ENCODE data around the gene ANAPC13.

ANAPC13 gene

GRCh38 chr3:134485718-134486576, at the start of gene ANAPC13, which contains the start of gene CEP63:
Gene ANAPC13, minus strand, starts transcription at chr3:134485985. Its CDS starts 3,081 bp downstream, at chr3:134482904.
Gene CEP63, plus strand, starts transcription at chr3:134486057. Its CDS starts 9,264 bp downstream, at chr3:134495321.
- DNase-seq (ENCODE audit: low read depth), result peak; percentile 98

- DNase-seq (ENCODE audit: low read depth), result no peak
Observed at GRCh38 chr3:134535186-134535970, 49.6 kb upstream of the ANAPC13 start.

- DNase-seq (ENCODE audit: low read depth), result no peak
Observed at GRCh38 chr3:134533493-134533892, 47.7 kb upstream of the ANAPC13 start.

DNA sequence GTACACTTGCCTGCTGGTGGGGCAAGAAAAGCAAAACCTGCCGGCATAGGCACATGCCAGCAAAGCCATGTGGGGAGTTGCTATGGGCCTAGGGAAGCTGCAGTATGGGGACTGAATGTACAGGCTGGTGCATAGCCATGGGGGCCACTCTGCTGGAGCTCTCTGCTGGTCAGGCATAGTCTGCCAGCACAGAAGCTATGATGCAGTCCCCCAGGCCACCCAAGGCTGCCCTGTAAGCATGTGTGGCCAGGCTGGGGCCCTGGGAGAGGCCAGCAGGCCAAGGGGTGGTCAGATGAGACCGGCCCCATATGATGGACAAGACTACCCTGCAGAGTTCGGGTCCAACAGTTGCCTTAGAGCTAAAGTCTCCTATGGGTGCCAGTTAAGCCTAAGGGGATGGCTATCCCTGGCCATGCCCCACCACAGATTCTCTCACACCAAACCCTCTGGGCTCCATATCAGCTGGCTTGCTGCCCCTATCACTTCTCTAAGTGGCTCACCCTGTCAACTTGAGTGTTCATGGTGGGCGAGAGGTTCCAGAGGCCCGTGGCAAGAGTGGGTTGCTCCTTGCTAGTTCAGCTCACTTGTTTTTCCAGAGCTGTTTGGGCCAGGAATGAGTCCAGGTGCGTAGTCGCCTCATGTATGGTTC, 41.9 kb upstream of the ANAPC13 start:
- DNase-seq (ENCODE audit: low read depth), result no peak

DNA sequence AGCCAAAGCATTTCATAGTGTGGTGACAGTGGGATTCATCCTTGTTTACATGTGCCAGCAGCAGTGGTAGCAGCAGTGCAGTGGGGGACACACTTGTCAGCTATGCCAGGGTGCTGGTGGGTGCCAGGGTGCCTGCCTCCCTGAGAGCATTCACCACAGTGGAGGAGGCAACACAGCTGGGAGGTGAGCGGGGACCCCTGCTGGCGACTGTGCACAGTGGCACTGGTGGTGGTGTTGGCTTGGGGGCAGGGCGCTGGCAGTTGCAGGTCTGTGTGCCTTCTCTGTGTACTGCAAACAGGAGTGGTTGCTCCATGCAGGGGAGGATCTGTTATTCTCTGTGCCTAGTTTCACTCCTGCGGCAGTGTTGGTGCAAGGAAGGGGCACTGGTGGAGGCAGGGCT, 41.3 kb upstream of the ANAPC13 start:
- no peak for DNase-seq (ENCODE audit: low read depth)

- DNase-seq (ENCODE audit: low read depth), result no peak
Observed at GRCh38 chr3:134526319-134526718, 40.5 kb upstream of the ANAPC13 start.

DNA sequence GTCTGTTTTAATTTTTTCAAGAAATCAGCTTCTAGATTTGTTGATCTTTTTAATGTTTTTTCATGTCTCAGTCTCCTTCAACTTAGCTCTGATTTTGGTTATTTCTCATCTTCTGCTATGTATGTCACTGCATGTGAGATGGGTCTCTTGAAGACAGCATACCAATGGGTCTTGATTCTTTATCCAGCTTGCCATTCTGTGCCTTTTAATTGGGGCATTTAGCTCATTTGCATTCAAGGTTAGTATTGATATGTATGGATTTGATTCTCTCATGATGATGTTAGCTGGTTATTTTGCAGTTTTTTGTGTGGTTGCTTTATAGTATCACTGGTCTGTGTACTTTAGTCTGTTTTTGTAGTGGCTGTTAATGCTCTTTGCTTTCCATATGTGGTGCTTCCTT, 39.5 kb upstream of the ANAPC13 start:
- no peak for DNase-seq (ENCODE audit: low read depth)

DNA sequence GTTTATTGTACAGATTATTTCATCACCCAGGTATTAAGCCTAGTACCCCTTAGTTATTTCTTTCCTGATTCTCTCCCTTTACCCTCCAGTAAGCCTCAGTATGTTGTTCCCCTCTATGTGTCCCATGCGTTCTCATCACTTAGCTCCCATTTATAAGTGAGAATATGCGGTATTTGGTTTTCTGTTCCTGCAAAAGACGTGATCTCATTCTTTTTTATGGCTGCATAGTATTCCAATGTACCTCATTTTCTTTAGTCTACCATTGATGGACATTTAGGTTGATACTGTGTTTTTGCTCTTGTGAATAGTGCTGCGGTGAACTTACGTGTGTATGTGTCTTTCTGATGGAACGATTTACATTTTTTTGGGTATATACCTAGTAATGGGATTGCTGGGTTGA, 36.8 kb upstream of the ANAPC13 start:
- no peak for DNase-seq (ENCODE audit: low read depth)

GRCh38 chr3:134517791-134518190, 32.0 kb upstream of the ANAPC13 start:
- DNase-seq (ENCODE audit: low read depth), result no peak

GRCh38 chr3:134516905-134517304, 31.1 kb upstream of the ANAPC13 start:
- DNase-seq (ENCODE audit: low read depth), result no peak

DNA sequence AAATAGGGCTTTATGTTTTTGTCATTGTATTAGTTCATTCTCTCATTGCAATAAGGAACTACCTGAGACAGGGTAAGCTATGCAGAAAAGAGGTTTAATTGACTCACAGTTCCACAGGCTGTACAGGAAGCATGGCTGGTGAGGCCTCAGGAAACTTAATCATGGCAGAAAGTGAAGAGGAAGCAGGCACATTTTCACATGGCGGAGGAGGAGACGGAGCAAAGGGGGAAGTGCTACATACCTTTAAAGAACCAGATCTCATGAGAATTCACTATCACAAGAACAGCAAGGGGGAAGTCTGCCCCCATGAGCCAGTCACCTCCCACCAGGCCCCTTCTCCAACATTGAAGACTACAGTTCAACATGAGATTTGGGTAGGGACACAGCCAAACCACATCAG, 25.7 kb upstream of the ANAPC13 start:
- DNase-seq (ENCODE audit: low read depth), result no peak

GRCh38 chr3:134505485-134505884, 19.7 kb upstream of the ANAPC13 start:
- no peak for DNase-seq (ENCODE audit: low read depth)

- DNase-seq (ENCODE audit: low read depth), result no peak
Observed at GRCh38 chr3:134504132-134504531, 18.3 kb upstream of the ANAPC13 start.

- DNase-seq (ENCODE audit: low read depth), result no peak
Observed at GRCh38 chr3:134503266-134503665, 17.5 kb upstream of the ANAPC13 start.

GRCh38 chr3:134496471-134497071, 10.8 kb upstream of the ANAPC13 start:
- DNase-seq (ENCODE audit: low read depth), result no peak

DNA sequence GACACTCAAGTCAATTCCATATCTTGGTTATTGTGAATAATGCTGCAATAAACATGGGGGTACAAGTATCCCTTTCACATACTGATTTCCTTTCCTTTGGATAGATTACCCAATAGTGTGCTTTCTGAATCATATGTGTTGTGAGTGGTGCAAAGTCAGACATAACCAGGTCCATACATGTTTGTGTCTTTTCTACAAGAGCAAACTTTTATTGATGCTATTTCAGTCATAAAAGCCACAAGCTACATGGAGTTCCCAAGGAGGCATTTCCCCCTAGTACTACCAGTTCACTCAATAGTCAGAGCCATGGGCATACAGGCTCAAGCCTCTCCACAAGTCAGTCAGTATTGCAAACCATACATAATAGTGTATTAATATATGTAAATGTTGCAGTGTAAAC, 10.2 kb upstream of the ANAPC13 start:
- no peak for DNase-seq (ENCODE audit: low read depth)

- DNase-seq (ENCODE audit: low read depth), result no peak
Observed at GRCh38 chr3:134494495-134494894, 8.7 kb upstream of the ANAPC13 start.

DNA sequence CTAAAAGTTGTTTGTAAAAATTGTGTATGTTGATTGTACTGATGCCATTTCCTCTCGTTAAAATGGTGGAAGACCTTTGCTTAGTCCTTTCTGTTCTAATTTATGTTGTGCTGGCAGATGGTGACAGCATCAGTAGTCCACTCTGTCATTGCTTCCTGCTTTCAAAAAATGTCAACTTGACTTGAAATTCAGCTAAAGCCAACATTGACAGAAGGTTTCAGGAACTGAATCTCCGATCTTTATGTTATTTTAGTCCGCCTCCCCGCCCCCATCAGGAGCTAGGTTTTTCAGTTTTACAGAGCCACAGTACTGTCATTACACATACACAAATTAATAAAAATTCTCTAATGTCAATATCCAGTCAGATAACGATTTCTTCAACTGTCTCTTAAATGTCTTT, 1.6 kb upstream of the ANAPC13 start:
- DNase-seq (ENCODE audit: low read depth), result no peak

DNA sequence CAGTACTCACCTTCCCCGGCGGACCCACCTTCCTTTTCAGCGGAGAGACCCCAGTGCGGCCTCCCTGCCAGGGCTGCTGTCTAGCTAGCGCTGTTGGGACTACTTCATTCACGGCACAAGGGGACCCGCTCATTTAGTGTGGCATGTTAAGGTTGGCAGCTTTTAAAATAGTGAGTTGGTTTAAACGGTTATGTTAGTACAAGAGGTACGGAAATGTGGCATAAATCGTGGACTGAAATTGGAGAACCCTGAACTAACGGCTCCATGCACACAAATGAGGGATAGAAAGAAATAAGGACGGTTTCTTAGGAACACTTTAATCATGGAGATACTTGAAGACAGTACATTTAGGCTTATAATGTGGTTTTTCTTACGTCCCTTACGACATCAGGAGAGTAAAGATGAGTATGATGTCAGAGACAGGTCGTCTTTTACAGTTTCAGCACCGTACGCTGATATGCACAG, 824 bp upstream of the ANAPC13 start:
- DNase-seq (ENCODE audit: low read depth), result no peak

DNA sequence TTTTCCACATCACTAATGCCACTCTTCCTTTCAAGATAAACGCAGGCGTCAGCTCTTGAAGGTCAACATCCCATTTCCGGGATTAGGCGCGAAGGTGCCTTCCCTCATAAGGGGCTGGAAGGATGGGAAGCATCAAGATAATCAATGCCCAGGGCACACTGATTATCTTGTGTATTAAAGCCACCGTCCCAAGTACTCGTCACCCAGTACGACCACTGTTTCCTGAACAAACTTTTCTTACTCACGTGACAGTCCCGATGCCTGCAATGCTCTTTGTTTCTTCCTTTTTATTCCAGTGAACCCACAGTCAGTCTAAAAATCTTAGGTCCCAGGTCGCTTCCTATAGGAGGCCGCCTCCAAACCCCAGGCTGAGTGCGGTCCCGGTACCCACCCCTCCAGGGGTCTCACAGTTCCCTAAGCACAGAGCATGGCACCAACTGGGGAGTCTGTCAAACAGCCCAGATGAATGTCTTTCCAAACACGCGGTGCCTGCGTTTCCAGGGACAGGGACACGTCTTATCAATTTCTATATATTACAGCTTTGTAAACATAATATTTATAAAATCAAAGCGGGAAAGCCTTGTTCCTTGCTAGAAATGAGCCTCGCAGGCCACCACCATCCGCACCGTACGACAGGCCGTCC, 589 bp downstream of the ANAPC13 start:
- DNase-seq (ENCODE audit: low read depth), result no peak

- no peak for DNase-seq (ENCODE audit: low read depth)
Observed at GRCh38 chr3:134483195-134483900, 2.4 kb downstream of the ANAPC13 start.

Measured in HS-27A (cell line).